Kidney (tissue), 14 donors: ENCODE measurements around the gene SLC4A5. TPM values are rescaled to one million over a fixed set of nuclear protein-coding genes. Genes with fewer than 3 reads are reported as not detected.

ENCODE experiments used
- DNase-seq, 5 donors: peaks; one replicate each; pipeline ENCODE4 v3.0.0-alpha.2; 2013 to 2020
- FAIRE-seq: peaks from 2 replicates; lab custom pipeline; 2012; peaks lifted over from hg19 to GRCh38; lab: Jason Lieb, UNC
- H3K27ac ChIP-seq, 2 donors: one replicate each; pipeline ENCODE4 v1.7.0; 2013; ENCODE audit warnings: low read depth in 2 of 2, low read length in 2 of 2, inconsistent platforms in 1 of 2
- H3K27me3 ChIP-seq: one replicate; pipeline ENCODE4 v1.7.1; 2013; ENCODE audit warnings: low read length, inconsistent platforms; ENCODE audit not compliant: control insufficient read depth, insufficient read depth
- H3K36me3 ChIP-seq, 3 donors: one replicate each; pipeline versions ENCODE4 v1.7.0 to v1.7.1; 2013; ENCODE audit warnings: low read length in 3 of 3, control low read depth in 1 of 3, inconsistent platforms in 1 of 3; ENCODE audit not compliant: insufficient read depth in 3 of 3, control insufficient read depth in 2 of 3
- H3K4me1 ChIP-seq, 3 donors: one replicate each; pipeline versions ENCODE4 v1.7.0 to v1.7.1; 2013; ENCODE audit warnings: low read length in 3 of 3, inconsistent platforms in 1 of 3, low read depth in 1 of 3; ENCODE audit not compliant: control insufficient read depth in 2 of 3, insufficient read depth in 2 of 3
- H3K4me3 ChIP-seq, 3 donors: one replicate each; pipeline versions ENCODE4 v1.7.0 to v1.8.1; 2013; ENCODE audit warnings: low read length in 3 of 3, control low read depth in 1 of 3, inconsistent platforms in 1 of 3
- H3K9ac ChIP-seq, 3 donors: one replicate each; pipeline versions ENCODE4 v1.7.0 to v1.7.1; 2013; ENCODE audit warnings: low read length in 3 of 3, control low read depth in 1 of 3, inconsistent platforms in 1 of 3
- H3K9me3 ChIP-seq, 3 donors: one replicate each; pipeline versions ENCODE4 v1.7.0 to v1.7.1; 2013; ENCODE audit warnings: low read length in 3 of 3, control low read depth in 1 of 3, inconsistent platforms in 1 of 3; ENCODE audit not compliant: control insufficient read depth in 2 of 3, insufficient read depth in 1 of 3
- CTCF ChIP-seq: IDR thresholded peaks from 3 replicates; pipeline ENCODE4 v1.5.1; 2012; ENCODE audit warnings: mild to moderate bottlenecking, moderate library complexity, borderline replicate concordance; ENCODE audit not compliant: insufficient read depth; ENCODE audit errors: extremely low read depth
- intact Hi-C: fragments of 100-400 bp; cut with DNase I; formaldehyde crosslinking; loops from one replicate; pipeline ENCODE4 v1.11.1; 2022
- polyA plus RNA-seq: library from polyadenylated mRNA; stranded (reverse); fragments of 350-450 nt; fragmentation: Illumina TruSeq; extraction: RNeasy Lipid Tissue Mini Kit (QIAGEN cat#74804); gene quantifications from one replicate; pipeline ENCODE4 v1.2.3, GENCODE V29; 2014; ENCODE audit warnings: low read depth, low replicate concordance; ENCODE audit not compliant: insufficient read depth
- total RNA-seq: library from RNA; stranded (reverse); fragmentation: NEBNext Ultra II Directional; extraction: Animal tissue kit (Norgen Biotek cat#: 25700); gene quantifications from one replicate; pipeline ENCODE4 v1.2.1, GENCODE V29; 2021
- donor health status: control.
- donor health status: control.
- donor health status: control.
- donor health status: control.
- donor health status: control.
- donor health status: DM: yes; HTN: yes; CAD: no.
- donor health status: Normal renal cell carcinoma (clear cell type).

SLC4A5 gene
- total and polyA plus RNA-seq, 2 donors from 2014 or later: 1.1 to 5.2 TPM

GRCh38 chr2:74312913-74313312 lies 30.3 kb downstream of the SLC4A5 start:
- H3K27ac ChIP-seq: no peak overlapping the region
- no peaks in the 10 kb centered on the region for H3K36me3 ChIP-seq
- H3K4me1 ChIP-seq: peaks cover 0 to 2% (median 0%) of the 10 kb centered on the region in 3 donors
- no peaks in the 10 kb centered on the region for H3K27me3 ChIP-seq
- H3K9ac ChIP-seq: no peak overlapping the region
- FAIRE-seq (no peak), DNase-seq (no peak)
- H3K4me3 ChIP-seq: no peak overlapping the region
- intact Hi-C loops: no loop called here
- H3K9me3 ChIP-seq: no peaks in the 10 kb centered on the region
- TF ChIP-seq CTCF: no peak

- Histone ChIP-seq H3K9ac (no peak overlapping the region), H3K27ac (no peak overlapping the region), H3K9me3 (no peaks in the 10 kb centered on the region), H3K4me3 (no peak overlapping the region), H3K4me1 (peaks cover 0 to 3% (median 0%) of the 10 kb centered on the region in 3 donors), H3K36me3 (no peaks in the 10 kb centered on the region), H3K27me3 (no peaks in the 10 kb centered on the region)
- FAIRE-seq: no peak
- intact Hi-C loops: no loop called here
- no peak for TF ChIP-seq CTCF
- DNase-seq: no peak
Observed at GRCh38 chr2:74307720-74308119, 35.5 kb downstream of the SLC4A5 start.

GRCh38 chr2:74304332-74305148 lies 38.7 kb downstream of the SLC4A5 start:
- FAIRE-seq: no peak
- no peak for TF ChIP-seq CTCF
- intact Hi-C loops: no loop called here

More at GRCh38 chr2:74304332-74305148, 38.7 kb downstream of the SLC4A5 start:
- no peak for DNase-seq
- H3K9ac ChIP-seq: no peak overlapping the region
- no peaks in the 10 kb centered on the region for H3K36me3 ChIP-seq
- H3K9me3 ChIP-seq: no peaks in the 10 kb centered on the region
- no peak overlapping the region for H3K27ac ChIP-seq
- no peaks in the 10 kb centered on the region for H3K27me3 ChIP-seq
- peaks cover 0 to 3% (median 0%) of the 10 kb centered on the region in 3 donors for H3K4me1 ChIP-seq
- H3K4me3 ChIP-seq: no peak overlapping the region
